ENCODE data around the gene BLVRA.
"Not testable (repeated sequence)": the region's sequence is repeated elsewhere in the genome, so short reads cannot be mapped to it uniquely, and the experiment has no call there.

The BLVRA gene

GRCh38 chr7:43790834-43791233, 32.4 kb downstream of the BLVRA start:
- no peak for DNase-seq (ENCODE audit: low read depth, low spot score)
- Histone ChIP-seq H3K9ac (ENCODE audit: insufficient read length, low read depth) (no peak overlapping the region), H3K4me1 (ENCODE audit: insufficient read depth, insufficient read length) (no peaks in the 10 kb centered on the region), H3K27me3 (ENCODE audit: insufficient read depth, insufficient read length) (no peaks in the 10 kb centered on the region), H3K4me3 (ENCODE audit: insufficient read length, low read depth) (no peak overlapping the region), H3K36me3 (ENCODE audit: insufficient read depth, insufficient read length, low read length) (peaks cover 16% of the 10 kb centered on the region), H3K9me3 (ENCODE audit: insufficient read depth, low read length) (no peaks in the 10 kb centered on the region)
- TF ChIP-seq YY1 (IDR thresholded peaks at IDR 0.05; ENCODE audit: insufficient read depth, insufficient read length) (no peak), SUZ12 (IDR thresholded peaks at IDR 0.05; ENCODE audit: extremely low read depth, insufficient read depth, insufficient read length) (no peak), ZNF274 (IDR thresholded peaks at IDR 0.05; ENCODE audit: low read depth, low read length) (no peak)

GRCh38 chr7:43791665-43792064, 33.2 kb downstream of the BLVRA start:
- Histone ChIP-seq H3K9ac (ENCODE audit: insufficient read length, low read depth) (no peak overlapping the region), H3K4me1 (ENCODE audit: insufficient read depth, insufficient read length) (no peaks in the 10 kb centered on the region), H3K4me3 (ENCODE audit: insufficient read length, low read depth) (no peak overlapping the region), H3K9me3 (ENCODE audit: insufficient read depth, low read length) (no peaks in the 10 kb centered on the region), H3K36me3 (ENCODE audit: insufficient read depth, insufficient read length, low read length) (peaks cover 16% of the 10 kb centered on the region), H3K27me3 (ENCODE audit: insufficient read depth, insufficient read length) (no peaks in the 10 kb centered on the region)
- DNase-seq (ENCODE audit: low read depth, low spot score) = no peak
- TF ChIP-seq SUZ12 (IDR thresholded peaks at IDR 0.05; ENCODE audit: extremely low read depth, insufficient read depth, insufficient read length) (no peak), ZNF274 (IDR thresholded peaks at IDR 0.05; ENCODE audit: low read depth, low read length) (no peak), YY1 (IDR thresholded peaks at IDR 0.05; ENCODE audit: insufficient read depth, insufficient read length) (no peak)

- Histone ChIP-seq H3K9ac (ENCODE audit: insufficient read length, low read depth) (no peak overlapping the region), H3K4me1 (ENCODE audit: insufficient read depth, insufficient read length) (no peaks in the 10 kb centered on the region), H3K27me3 (ENCODE audit: insufficient read depth, insufficient read length) (no peaks in the 10 kb centered on the region), H3K9me3 (ENCODE audit: insufficient read depth, low read length) (no peaks in the 10 kb centered on the region), H3K4me3 (ENCODE audit: insufficient read length, low read depth) (no peak overlapping the region), H3K36me3 (ENCODE audit: insufficient read depth, insufficient read length, low read length) (peaks cover 16% of the 10 kb centered on the region)
- TF ChIP-seq ZNF274 (IDR thresholded peaks at IDR 0.05; ENCODE audit: low read depth, low read length) = no peak
- no peak for TF ChIP-seq YY1 (IDR thresholded peaks at IDR 0.05; ENCODE audit: insufficient read depth, insufficient read length)
- no peak for TF ChIP-seq SUZ12 (IDR thresholded peaks at IDR 0.05; ENCODE audit: extremely low read depth, insufficient read depth, insufficient read length)
- DNase-seq (ENCODE audit: low read depth, low spot score) = no peak
Measured at GRCh38 chr7:43792471-43793150, 34.1 kb downstream of the BLVRA start.

- no peaks in the 10 kb centered on the region for H3K9me3 ChIP-seq (ENCODE audit: insufficient read depth, low read length)
- DNase-seq (ENCODE audit: low read depth, low spot score) = no peak
- no peaks in the 10 kb centered on the region for H3K4me1 ChIP-seq (ENCODE audit: insufficient read depth, insufficient read length)
- no peak overlapping the region for H3K4me3 ChIP-seq (ENCODE audit: insufficient read length, low read depth)
- H3K27me3 ChIP-seq (ENCODE audit: insufficient read depth, insufficient read length) = no peaks in the 10 kb centered on the region
- no peak overlapping the region for H3K9ac ChIP-seq (ENCODE audit: insufficient read length, low read depth)
- TF ChIP-seq YY1 (IDR thresholded peaks at IDR 0.05; ENCODE audit: insufficient read depth, insufficient read length) (no peak), ZNF274 (IDR thresholded peaks at IDR 0.05; ENCODE audit: low read depth, low read length) (no peak), SUZ12 (IDR thresholded peaks at IDR 0.05; ENCODE audit: extremely low read depth, insufficient read depth, insufficient read length) (no peak)
- peaks cover 18% of the 10 kb centered on the region for H3K36me3 ChIP-seq (ENCODE audit: insufficient read depth, insufficient read length, low read length)
Measured at GRCh38 chr7:43799605-43800004, 41.1 kb downstream of the BLVRA start.

GRCh38 chr7:43803865-43804264, 45.4 kb downstream of the BLVRA start:
- H3K4me1 ChIP-seq (ENCODE audit: insufficient read depth, insufficient read length) = no peaks in the 10 kb centered on the region

GRCh38 chr7:43808410-43808809, 49.9 kb downstream of the BLVRA start:
- Histone ChIP-seq H3K9ac (ENCODE audit: insufficient read length, low read depth) (no peak overlapping the region), H3K4me1 (ENCODE audit: insufficient read depth, insufficient read length) (no peaks in the 10 kb centered on the region), H3K27me3 (ENCODE audit: insufficient read depth, insufficient read length) (no peaks in the 10 kb centered on the region), H3K36me3 (ENCODE audit: insufficient read depth, insufficient read length, low read length) (peaks cover 25% of the 10 kb centered on the region), H3K9me3 (ENCODE audit: insufficient read depth, low read length) (peaks cover 12% of the 10 kb centered on the region), H3K4me3 (ENCODE audit: insufficient read length, low read depth) (no peak overlapping the region)
- TF ChIP-seq SUZ12 (IDR thresholded peaks at IDR 0.05; ENCODE audit: extremely low read depth, insufficient read depth, insufficient read length) (no peak), YY1 (IDR thresholded peaks at IDR 0.05; ENCODE audit: insufficient read depth, insufficient read length) (no peak), ZNF274 (IDR thresholded peaks at IDR 0.05; ENCODE audit: low read depth, low read length) (no peak)
- no peak for DNase-seq (ENCODE audit: low read depth, low spot score)

More at GRCh38 chr7:43803865-43804264, 45.4 kb downstream of the BLVRA start:
- Histone ChIP-seq H3K9ac (ENCODE audit: insufficient read length, low read depth) (no peak overlapping the region), H3K9me3 (ENCODE audit: insufficient read depth, low read length) (no peaks in the 10 kb centered on the region), H3K4me3 (ENCODE audit: insufficient read length, low read depth) (no peak overlapping the region), H3K27me3 (ENCODE audit: insufficient read depth, insufficient read length) (no peaks in the 10 kb centered on the region), H3K36me3 (ENCODE audit: insufficient read depth, insufficient read length, low read length) (peaks cover 37% of the 10 kb centered on the region)
- TF ChIP-seq SUZ12 (IDR thresholded peaks at IDR 0.05; ENCODE audit: extremely low read depth, insufficient read depth, insufficient read length) (no peak), ZNF274 (IDR thresholded peaks at IDR 0.05; ENCODE audit: low read depth, low read length) (no peak), YY1 (IDR thresholded peaks at IDR 0.05; ENCODE audit: insufficient read depth, insufficient read length) (no peak)
- DNase-seq (ENCODE audit: low read depth, low spot score) = no peak

- H3K9ac ChIP-seq (ENCODE audit: insufficient read length, low read depth); H3K4me1 ChIP-seq (ENCODE audit: insufficient read depth, insufficient read length); H3K27me3 ChIP-seq (ENCODE audit: insufficient read depth, insufficient read length); DNase-seq (ENCODE audit: low read depth, low spot score); H3K4me3 ChIP-seq (ENCODE audit: insufficient read length, low read depth): not testable (repeated sequence)
- peaks cover 15% of the 10 kb centered on the region for H3K36me3 ChIP-seq (ENCODE audit: insufficient read depth, insufficient read length, low read length)
- H3K9me3 ChIP-seq (ENCODE audit: insufficient read depth, low read length) = peaks cover 22% of the 10 kb centered on the region
Measured at GRCh38 chr7:43810195-43810941, 51.9 kb downstream of the BLVRA start.
